HG02852 (cell line): ENCODE results near the gene JADE2.

Experiments used
- ATAC-seq: cut with Tn5 transposase; IDR thresholded peaks from one replicate; pipeline ENCODE4 v1.9.1; 2021; ENCODE audit warnings: mild to moderate bottlenecking, moderate library complexity; ENCODE audit not compliant: unreplicated experiment

JADE2 gene

DNA sequence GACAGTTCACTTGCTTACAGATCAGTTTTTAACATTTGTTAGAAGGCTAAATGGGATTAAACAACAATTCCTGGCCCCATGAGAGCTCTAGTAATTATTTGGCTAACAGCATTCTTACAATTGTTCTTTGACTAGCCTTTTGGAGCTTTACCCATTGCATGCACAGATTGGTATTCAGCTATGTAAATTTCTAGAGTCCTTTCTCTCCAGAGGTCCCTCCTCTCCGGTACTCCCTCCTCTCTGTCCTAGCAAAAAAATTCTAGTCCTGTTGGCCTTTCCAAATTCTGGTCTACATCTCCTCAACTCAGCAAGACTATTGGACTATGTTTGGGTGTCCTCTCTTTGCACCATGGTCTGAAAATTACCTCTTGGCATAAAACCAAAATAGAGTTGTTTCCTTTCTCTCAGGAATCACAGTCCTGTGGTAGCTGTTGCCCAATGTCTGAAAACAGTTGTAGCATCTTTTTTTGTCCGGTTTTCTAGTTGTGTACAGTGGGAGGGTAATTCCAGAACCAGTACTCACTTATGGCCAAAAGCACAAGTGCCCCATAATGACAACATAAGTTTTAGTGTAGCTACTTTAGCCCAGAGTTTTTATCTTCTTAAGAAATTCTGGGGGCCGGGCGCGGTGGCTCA lies 89.1 kb downstream of the JADE2 start:
- ATAC-seq: no peak

DNA sequence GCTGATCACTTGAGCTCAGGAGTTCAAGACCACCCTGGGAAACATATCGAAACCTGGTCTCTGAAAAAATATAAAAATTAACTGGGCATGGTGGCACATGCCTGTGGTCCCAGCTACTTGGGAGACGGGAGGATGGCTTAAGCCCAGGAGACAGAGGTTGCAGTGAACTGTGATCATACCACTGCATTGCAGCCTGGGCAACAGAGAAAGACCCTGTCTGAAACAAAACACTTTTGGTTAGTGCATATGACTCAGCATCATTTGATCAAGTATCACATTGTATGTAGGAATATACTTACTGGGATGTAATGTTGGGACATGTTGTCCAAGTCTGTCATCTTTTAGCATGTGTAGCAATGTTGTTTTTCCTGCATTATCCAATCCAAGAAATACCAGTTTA lies 95.2 kb downstream of the JADE2 start:
- no peak for ATAC-seq

DNA sequence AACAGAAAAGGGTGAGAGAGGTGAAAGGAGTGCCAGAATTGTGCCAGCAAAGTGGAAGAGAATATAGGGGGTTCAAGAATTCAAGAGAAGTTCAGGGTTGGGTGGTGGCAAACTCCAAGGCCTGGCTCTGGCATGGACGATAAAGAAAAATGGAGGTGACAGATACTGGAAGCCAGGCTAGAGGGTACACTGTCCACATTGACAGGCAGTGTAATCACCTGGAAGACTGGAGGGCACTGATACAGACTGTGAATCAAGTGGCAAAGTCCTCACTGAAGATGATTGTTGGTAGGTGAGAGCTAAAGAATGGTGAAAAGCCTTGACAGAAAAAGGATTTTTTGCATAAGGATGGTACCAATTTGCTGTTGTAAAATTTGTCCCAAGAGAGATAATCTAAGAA lies 100.1 kb downstream of the JADE2 start:
- no peak for ATAC-seq

DNA sequence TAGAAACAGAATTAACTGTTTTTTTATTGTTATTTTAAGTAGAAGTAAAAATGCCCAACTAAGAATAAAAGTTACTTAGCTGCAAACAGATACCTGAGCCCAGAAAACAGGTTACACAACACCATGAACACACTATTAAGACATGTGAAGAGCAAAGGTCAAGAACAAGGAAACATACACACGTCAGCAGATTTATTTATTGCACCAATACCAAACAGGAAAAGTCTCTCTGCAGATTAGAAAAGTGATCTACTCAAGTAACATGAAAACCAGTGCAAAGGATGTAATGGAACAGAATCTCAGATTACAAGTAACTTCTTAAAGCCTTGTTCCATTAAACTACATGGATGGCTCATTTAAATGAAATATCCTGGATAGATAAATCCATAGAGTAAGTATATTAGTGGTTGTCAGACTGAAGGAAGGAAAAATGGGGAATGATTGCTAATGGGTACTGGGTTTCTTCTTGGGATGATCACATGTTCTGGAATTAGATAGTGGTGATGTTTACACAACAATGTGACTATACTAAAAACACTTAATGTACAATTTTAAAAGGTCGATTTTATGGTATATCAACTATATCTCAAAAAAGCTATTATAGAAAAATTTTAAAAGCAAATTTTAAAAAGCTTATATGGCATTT lies 101.0 kb downstream of the JADE2 start:
- ATAC-seq: no peak
